EL (cell line): Measurements from ENCODE around the gene STYXL1.

Experiments used
- DNase-seq: peaks from one replicate; pipeline ENCODE4 v3.0.0-alpha.2; 2016

The STYXL1 gene

GRCh38 chr7:75971961-75972763, 75.6 kb downstream of the STYXL1 start:
- DNase-seq, result no peak

- DNase-seq, result no peak
Measured at GRCh38 chr7:75971309-75971960, 76.4 kb downstream of the STYXL1 start.

- no peak for DNase-seq
Measured at GRCh38 chr7:75969704-75970498, 77.9 kb downstream of the STYXL1 start.

DNA sequence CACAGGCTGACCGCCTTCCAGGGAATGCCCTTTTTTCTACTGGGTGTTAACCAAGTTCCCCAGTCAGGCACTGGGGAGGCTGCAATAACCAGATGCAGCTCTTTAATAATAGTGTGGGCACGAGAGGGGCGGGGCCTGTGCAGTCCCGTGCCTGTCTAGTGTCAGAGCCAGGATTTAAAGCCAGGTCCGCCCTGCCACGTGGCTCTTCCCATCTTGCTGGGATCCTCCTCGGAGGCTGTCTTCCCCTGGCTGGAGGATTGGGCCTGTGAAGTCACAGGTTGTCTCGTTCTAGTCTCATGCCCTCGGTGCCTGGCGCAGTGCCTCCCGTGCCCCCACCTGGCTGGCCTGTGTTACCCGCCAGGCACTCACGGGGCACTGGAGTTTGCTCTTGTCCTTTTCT, 78.6 kb downstream of the STYXL1 start:
- no peak for DNase-seq

DNA sequence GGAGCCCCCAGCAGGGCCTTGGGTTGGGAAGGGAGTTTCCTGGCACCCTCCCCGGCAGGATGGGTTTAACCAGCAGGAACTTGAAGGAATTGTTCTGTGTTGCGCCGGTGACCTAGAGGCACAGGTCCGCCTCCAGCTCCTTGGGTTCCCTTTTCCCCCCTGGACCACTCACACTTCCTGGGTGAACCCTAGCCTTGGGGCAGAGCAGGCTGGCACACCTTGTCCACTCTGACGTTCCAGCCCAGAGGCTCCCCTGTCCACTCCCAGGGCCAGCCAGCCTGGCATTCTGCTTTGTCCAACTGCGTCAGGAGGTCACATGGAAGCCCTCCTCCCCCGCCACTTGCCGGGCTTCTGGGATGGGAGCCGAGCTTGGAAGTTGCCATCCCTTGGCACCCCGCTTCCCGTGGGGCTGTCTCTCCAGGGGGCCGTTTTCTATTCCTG, 79.2 kb downstream of the STYXL1 start:
- DNase-seq, result no peak

DNA sequence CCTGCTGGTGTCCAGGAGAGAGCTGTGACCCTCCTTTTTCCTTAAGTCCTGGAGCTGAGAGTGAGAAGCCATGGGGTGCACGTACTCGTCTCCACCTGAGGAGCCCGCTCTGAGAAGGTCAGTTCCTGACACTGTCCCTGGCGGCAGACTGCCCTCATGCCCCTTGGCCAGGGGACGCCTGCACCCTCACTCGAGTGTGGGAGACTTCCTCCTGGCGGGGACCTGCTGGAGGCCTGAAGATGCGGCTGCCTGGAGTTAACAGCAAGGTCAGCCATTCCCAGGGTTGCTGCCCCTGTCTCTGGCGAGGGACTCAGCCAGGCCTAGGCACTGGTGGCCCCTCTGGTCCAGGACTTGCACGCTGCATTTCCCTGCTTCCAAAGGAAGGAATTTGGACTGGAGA, 79.8 kb downstream of the STYXL1 start:
- no peak for DNase-seq

DNA sequence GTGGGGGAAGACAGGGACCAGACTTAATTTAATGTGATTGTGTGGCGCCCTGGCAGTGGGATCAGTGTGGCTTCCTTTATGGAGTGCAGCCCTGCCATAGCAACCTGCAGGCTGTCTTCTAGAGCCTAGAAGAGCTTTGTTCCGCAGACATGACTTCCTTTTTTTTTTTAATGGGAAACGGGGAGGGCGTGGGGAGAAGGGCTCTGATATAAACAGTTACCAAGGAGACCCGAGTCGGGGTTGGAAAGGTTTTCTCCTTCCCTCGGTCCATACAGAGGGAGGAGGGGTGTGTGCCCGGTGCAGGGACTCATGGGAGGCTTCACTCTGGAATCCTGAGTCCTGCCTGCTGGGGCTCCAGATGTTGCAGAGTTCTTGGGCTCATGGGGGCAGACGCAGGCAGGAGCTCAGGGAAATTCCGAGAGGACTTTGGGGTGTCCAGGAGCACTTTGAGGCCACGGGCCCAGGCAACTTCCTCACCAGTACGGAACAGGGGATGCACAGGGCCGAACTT, 80.3 kb downstream of the STYXL1 start:
- DNase-seq, result no peak

GRCh38 chr7:75967055-75967454, 80.7 kb downstream of the STYXL1 start:
- no peak for DNase-seq

- DNase-seq, result no peak
Measured at GRCh38 chr7:75966190-75966961, 81.4 kb downstream of the STYXL1 start.

DNA sequence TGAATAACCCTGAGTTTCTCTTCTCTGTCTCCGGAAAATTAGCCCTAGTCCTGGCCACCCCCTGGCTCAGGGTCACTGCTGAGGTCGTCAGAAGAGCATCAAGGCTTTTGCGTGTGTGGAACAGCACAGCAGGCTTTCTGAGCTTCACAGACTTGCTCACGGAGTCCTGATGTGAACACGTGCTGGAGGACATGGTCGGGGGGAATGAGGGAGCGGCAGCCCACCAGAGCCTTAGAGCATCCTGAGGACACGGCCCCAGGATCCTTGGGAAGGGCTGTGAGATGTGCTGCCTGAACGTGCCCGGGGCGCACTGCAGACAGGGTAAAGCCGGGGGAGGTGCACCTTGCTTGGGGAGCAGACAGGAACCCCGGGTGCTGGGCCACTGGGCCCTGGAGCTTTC, 82.2 kb downstream of the STYXL1 start:
- no peak for DNase-seq

GRCh38 chr7:75963381-75963995, 84.3 kb downstream of the STYXL1 start:
- no peak for DNase-seq

GRCh38 chr7:75962607-75963380, 85.0 kb downstream of the STYXL1 start:
- peak; percentile 76 for DNase-seq

GRCh38 chr7:75961218-75961617, 86.6 kb downstream of the STYXL1 start:
- no peak for DNase-seq

DNA sequence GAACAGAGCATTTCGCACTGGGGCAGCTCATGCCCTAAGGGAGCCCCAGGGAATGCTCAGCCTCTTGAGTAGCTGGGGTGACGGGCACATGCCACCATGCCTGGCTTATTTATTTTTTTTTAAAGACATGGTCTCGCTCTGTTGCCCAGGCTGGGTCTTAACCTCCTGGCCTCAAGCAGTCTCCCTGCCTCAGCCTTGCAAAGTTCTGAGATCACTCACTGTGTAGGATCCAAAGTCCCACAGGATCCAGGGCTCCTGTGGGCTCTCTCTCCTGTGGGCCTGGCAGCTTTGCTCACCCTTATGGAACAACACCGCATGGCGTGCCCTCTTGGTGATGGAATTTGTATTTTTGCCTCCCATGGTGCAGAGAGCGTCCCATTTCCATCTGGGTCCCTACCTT, 87.4 kb downstream of the STYXL1 start:
- DNase-seq, result no peak

DNA sequence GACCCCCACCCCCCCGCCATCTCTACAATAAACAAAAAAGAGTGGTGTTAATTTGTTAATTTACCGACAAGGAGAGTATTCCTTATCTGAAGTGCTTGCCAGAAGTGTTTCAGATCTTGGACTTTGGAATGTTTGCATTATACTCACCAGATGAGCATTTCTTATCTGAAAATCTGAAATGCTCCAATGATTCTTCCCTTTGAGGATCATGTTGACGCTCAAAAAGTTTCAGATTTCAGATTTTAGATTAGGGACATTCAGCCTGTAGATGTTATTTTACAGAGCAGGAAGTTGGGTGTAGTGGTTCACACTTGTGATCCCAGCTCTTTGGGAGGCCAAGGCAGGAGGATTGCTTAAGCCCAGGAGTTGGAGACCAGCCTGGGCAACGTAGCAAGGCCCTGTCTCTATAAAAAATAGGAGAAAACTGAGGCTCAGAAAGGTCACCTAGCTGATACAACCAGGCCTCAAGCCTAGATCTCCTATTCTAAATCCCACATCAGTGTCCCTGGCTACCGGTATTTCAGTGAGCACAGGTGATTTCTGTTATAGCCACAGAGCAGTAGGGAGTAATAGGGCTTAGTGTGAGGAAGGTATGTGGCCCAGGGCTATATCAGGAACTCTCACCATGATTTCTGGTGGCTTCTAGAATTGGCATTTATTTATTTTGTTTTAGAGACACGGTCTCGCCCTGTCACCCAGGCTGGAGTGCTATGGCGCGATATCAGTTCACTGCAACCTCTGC, 88.8 kb downstream of the STYXL1 start:
- DNase-seq, result peak; percentile 33

GRCh38 chr7:75957021-75957736, 90.6 kb downstream of the STYXL1 start:
- DNase-seq, result no peak

DNA sequence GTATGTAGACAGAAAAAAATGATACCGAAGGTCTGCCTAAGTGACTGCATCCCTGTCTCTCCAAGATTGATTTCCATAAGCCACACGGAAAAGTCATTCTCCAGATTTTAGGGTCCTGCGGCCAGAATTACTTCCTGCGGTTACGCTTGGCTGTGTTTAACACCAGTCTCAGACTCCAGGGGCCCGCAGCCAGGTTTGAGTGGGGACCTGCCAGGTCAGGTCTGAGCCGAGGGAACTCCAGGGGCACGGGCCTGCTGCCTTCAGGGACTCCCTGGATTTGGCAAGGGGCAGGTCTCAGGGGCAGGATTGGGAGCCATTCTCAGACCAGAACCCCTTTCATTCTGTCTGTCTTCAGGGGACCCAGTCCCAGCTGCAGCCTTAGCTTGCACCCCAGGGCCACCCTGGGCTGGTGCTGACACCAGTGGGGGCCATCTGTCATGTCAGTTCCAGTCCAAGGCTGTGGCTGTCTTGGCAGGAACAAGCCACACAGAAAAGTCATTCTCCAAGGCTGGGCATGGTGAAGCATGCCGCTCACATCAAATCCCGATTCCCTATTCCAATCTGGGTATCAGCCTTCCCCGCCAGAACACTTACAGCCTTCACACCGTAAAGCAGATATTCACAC, 92.4 kb downstream of the STYXL1 start:
- DNase-seq, result no peak

DNA sequence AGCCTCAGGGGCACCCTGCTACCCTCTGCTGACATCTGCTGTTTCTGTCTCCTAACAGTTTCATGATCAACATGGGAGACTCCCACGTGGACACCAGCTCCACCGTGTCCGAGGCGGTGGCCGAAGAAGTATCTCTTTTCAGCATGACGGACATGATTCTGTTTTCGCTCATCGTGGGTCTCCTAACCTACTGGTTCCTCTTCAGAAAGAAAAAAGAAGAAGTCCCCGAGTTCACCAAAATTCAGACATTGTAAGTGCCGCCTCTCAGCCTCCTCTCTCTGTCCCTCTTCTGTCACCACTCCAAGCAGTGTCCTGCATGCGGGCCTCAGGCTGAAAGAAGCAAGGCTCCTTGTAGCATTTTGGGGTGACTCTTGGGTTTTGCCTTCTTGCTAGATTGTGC, 93.9 kb downstream of the STYXL1 start:
- DNase-seq, result no peak

DNA sequence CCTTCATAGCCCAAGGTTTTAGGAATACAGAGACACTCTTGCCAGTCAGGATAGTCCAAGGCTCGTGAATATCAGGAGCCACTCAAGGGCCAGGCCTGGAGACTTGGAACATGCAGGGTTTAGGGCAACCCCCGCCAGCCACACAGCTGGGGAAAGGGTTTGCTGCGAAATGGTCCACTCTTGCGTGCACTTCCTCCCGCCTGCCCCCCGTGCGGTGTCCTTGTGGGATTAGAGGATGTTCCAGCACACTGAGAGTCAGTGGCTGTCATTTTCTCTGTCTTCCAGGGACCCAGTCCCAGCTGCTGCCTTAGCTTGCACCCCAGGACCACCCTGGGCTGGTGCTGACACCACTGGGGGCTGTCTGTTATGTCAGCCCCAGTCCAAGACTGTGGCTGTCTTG, 94.4 kb downstream of the STYXL1 start:
- no peak for DNase-seq
